DOHH2 (cell line): ENCODE data around the gene HMGB3.
"Not testable (repeated sequence)": the region's sequence is repeated elsewhere in the genome, so short reads cannot be mapped to it uniquely, and the experiment has no call there.

Experiments used
- H3F3A ChIP-seq: fragments of 200-600 bp; sonication (generic), shearing (Covaris generic); 2 replicates; pipeline ENCODE4 v1.6.0; 2016; ENCODE audit warnings: antibody characterized with exemption, mild to moderate bottlenecking; ENCODE audit not compliant: control insufficient read depth, insufficient read depth
- H3K27ac ChIP-seq: fragments of 200-600 bp; sonication (generic); 2 replicates; pipeline ENCODE4 v1.5.1; 2014; ENCODE audit warnings: low read depth, mild to moderate bottlenecking, low read length, moderate library complexity
- H3K27me3 ChIP-seq: fragments of 200-600 bp; sonication (generic); 2 replicates; pipeline ENCODE4 v1.6.1; 2014; ENCODE audit warnings: mild to moderate bottlenecking, low read length, mixed read lengths; ENCODE audit not compliant: control insufficient read depth
- H3K36me3 ChIP-seq: fragments of 200-600 bp; sonication (generic); 2 replicates; pipeline ENCODE4 v1.6.1; 2014; ENCODE audit warnings: mild to moderate bottlenecking, low read length, moderate library complexity, mixed read lengths; ENCODE audit not compliant: control insufficient read depth
- H3K4me1 ChIP-seq: fragments of 200-600 bp; sonication (generic); 2 replicates; pipeline ENCODE4 v1.6.1; 2014; ENCODE audit warnings: mild to moderate bottlenecking, low read length, mixed read lengths; ENCODE audit not compliant: control insufficient read depth
- H3K4me2 ChIP-seq: fragments of 200-600 bp; sonication (generic); 2 replicates; pipeline ENCODE4 v1.6.0; 2014; ENCODE audit warnings: mild to moderate bottlenecking, low read length, moderate library complexity
- H3K4me3 ChIP-seq: fragments of 200-600 bp; sonication (generic); 2 replicates; pipeline ENCODE4 v1.5.1; 2014; ENCODE audit warnings: mild to moderate bottlenecking, low read length, mixed read lengths
- H3K79me2 ChIP-seq: fragments of 200-600 bp; sonication (generic); 2 replicates; pipeline ENCODE4 v1.6.1; 2014; ENCODE audit warnings: mild to moderate bottlenecking, low read length, mixed read lengths; ENCODE audit not compliant: control insufficient read depth
- H3K9me2 ChIP-seq: fragments of 200-600 bp; sonication (generic); replicated peaks from 2 replicates; pipeline ENCODE4 v1.6.1; 2014; ENCODE audit warnings: mild to moderate bottlenecking, low read length, mixed read lengths; ENCODE audit not compliant: control insufficient read depth
- H3K9me3 ChIP-seq: fragments of 200-600 bp; sonication (generic); 2 replicates; pipeline ENCODE4 v1.6.1; 2014; ENCODE audit warnings: antibody characterized with exemption, low read length, mixed read lengths; ENCODE audit not compliant: control insufficient read depth, insufficient read depth
- H4K20me1 ChIP-seq: fragments of 200-600 bp; sonication (generic); 2 replicates; pipeline ENCODE4 v1.6.0; 2014; ENCODE audit warnings: low read depth, mild to moderate bottlenecking, antibody characterized with exemption, low read length, moderate library complexity; ENCODE audit not compliant: control insufficient read depth, insufficient read depth
- CTCF ChIP-seq: fragments of 200-600 bp; sonication (generic); IDR thresholded peaks from one replicate; pipeline ENCODE4 v1.5.1; 2014; ENCODE audit warnings: antibody characterized with exemption, mild to moderate bottlenecking, low read depth, low read length; ENCODE audit not compliant: poor library complexity, severe bottlenecking
- EZH2phosphoT487 ChIP-seq: fragments of 200-600 bp; sonication (generic); IDR thresholded peaks from 2 replicates; pipeline ENCODE4 v1.6.1; 2017; ENCODE audit warnings: borderline replicate concordance, mild to moderate bottlenecking, antibody characterized with exemption, low read length, moderate library complexity, mixed read lengths

HMGB3 gene

GRCh38 chrX:150984169-150984824 is 1.2 kb downstream of the HMGB3 start:
- H3K4me2 ChIP-seq, result peak overlapping the region; percentile 62
- no peaks in the 10 kb centered on the region for H3K27me3 ChIP-seq
- no peak overlapping the region for H3K27ac ChIP-seq
- peaks cover 6% of the 10 kb centered on the region; the same call in 1 of the 2 replicates for H4K20me1 ChIP-seq
- H3K4me1 ChIP-seq, result peaks cover 14% of the 10 kb centered on the region
- no peak for TF ChIP-seq CTCF
- TF ChIP-seq EZH2phosphoT487, result no peak
- H3F3A ChIP-seq, result no peaks in the 10 kb centered on the region
- H3K4me3 ChIP-seq, result peak overlapping the region; percentile 74
- H3K9me3 ChIP-seq, result no peaks in the 10 kb centered on the region
- peaks cover 15% of the 10 kb centered on the region for H3K79me2 ChIP-seq
- no peaks in the 10 kb centered on the region for H3K9me2 ChIP-seq
- peaks cover 27% of the 10 kb centered on the region for H3K36me3 ChIP-seq

- H3K36me3 ChIP-seq, result peaks cover 28% of the 10 kb centered on the region
- not testable (repeated sequence) for H3K4me1 ChIP-seq, H3K9me2 ChIP-seq, H3F3A ChIP-seq, H4K20me1 ChIP-seq, H3K4me2 ChIP-seq, H3K27me3 ChIP-seq, H3K9me3 ChIP-seq, H3K27ac ChIP-seq, H3K4me3 ChIP-seq
- H3K79me2 ChIP-seq, result peaks cover 15% of the 10 kb centered on the region
Measured at GRCh38 chrX:150987687-150988086, 4.6 kb downstream of the HMGB3 start.

GRCh38 chrX:150989420-150989819 is 6.3 kb downstream of the HMGB3 start:
- Histone ChIP-seq H3K79me2 (peaks cover 14% of the 10 kb centered on the region), H3K36me3 (peaks cover 28% of the 10 kb centered on the region), H4K20me1 (peaks cover 6% of the 10 kb centered on the region; the same call in 1 of the 2 replicates), H3K4me2 (no peak overlapping the region), H3F3A (no peaks in the 10 kb centered on the region), H3K27me3 (no peaks in the 10 kb centered on the region), H3K9me3 (no peaks in the 10 kb centered on the region), H3K4me3 (no peak overlapping the region), H3K4me1 (peaks cover 8% of the 10 kb centered on the region), H3K9me2 (no peaks in the 10 kb centered on the region), H3K27ac (no peak overlapping the region)
- TF ChIP-seq CTCF (no peak), EZH2phosphoT487 (no peak)

- no peaks in the 10 kb centered on the region for H3K4me1 ChIP-seq
- no peaks in the 10 kb centered on the region for H3K9me2 ChIP-seq
- no peak overlapping the region for H3K4me3 ChIP-seq
- H3K27me3 ChIP-seq, result no peaks in the 10 kb centered on the region
- no peaks in the 10 kb centered on the region for H3F3A ChIP-seq
- H4K20me1 ChIP-seq, result no peaks in the 10 kb centered on the region
- no peak overlapping the region for H3K4me2 ChIP-seq
- H3K27ac ChIP-seq, result no peak overlapping the region
- H3K9me3 ChIP-seq, result no peaks in the 10 kb centered on the region
- peaks cover 23% of the 10 kb centered on the region for H3K36me3 ChIP-seq
- TF ChIP-seq CTCF (no peak), EZH2phosphoT487 (no peak)
- H3K79me2 ChIP-seq, result no peaks in the 10 kb centered on the region
Measured at GRCh38 chrX:150990910-150991309, 7.8 kb downstream of the HMGB3 start.
